ENCODE results near the gene HBE1.
"Not testable (repeated sequence)": the region's sequence is repeated elsewhere in the genome, so short reads cannot be mapped to it uniquely, and the experiment has no call there.

Gene HBE1

GRCh38 chr11:5269715-5270147 is at the start of gene HBE1:
TSS of gene HBE1 (minus strand) at chr11:5269945. CDS start at chr11:5269890, 55 bp downstream.
- DNase-seq (ENCODE audit: low read depth), result no peak

GRCh38 chr11:5317292-5317691 is 47.5 kb upstream of the HBE1 start:
- no peak for DNase-seq (ENCODE audit: low read depth)

GRCh38 chr11:5313326-5314023 is 43.7 kb upstream of the HBE1 start:
- DNase-seq (ENCODE audit: low read depth), result not testable (repeated sequence)

GRCh38 chr11:5310423-5310822 is 40.7 kb upstream of the HBE1 start:
- no peak for DNase-seq (ENCODE audit: low read depth)

- DNase-seq (ENCODE audit: low read depth), result no peak
Observed at GRCh38 chr11:5307256-5308019, 37.7 kb upstream of the HBE1 start.

- no peak for DNase-seq (ENCODE audit: low read depth)
Observed at GRCh38 chr11:5304046-5304445, 34.3 kb upstream of the HBE1 start.

GRCh38 chr11:5303626-5304025 is 33.9 kb upstream of the HBE1 start:
- DNase-seq (ENCODE audit: low read depth), result no peak

- DNase-seq (ENCODE audit: low read depth), result no peak
Observed at GRCh38 chr11:5301846-5302245, 32.1 kb upstream of the HBE1 start, which contains the start of gene OR51B4. TSS of gene OR51B4 (minus strand) at chr11:5301946. CDS start at chr11:5301946, 0 bp downstream.

GRCh38 chr11:5300251-5300650 is 30.5 kb upstream of the HBE1 start:
- DNase-seq (ENCODE audit: low read depth), result no peak

GRCh38 chr11:5298451-5298850 is 28.7 kb upstream of the HBE1 start:
- no peak for DNase-seq (ENCODE audit: low read depth)

GRCh38 chr11:5297721-5298323 is 28.1 kb upstream of the HBE1 start:
- no peak for DNase-seq (ENCODE audit: low read depth)

GRCh38 chr11:5294342-5294995 is 24.7 kb upstream of the HBE1 start:
- not testable (repeated sequence) for DNase-seq (ENCODE audit: low read depth)

GRCh38 chr11:5293028-5293427 is 23.3 kb upstream of the HBE1 start:
- DNase-seq (ENCODE audit: low read depth), result no peak

GRCh38 chr11:5291207-5291838 is 21.6 kb upstream of the HBE1 start:
- peak; percentile 39 for DNase-seq (ENCODE audit: low read depth)

GRCh38 chr11:5290106-5290505 is 20.4 kb upstream of the HBE1 start:
- no peak for DNase-seq (ENCODE audit: low read depth)

- DNase-seq (ENCODE audit: low read depth), result no peak
Observed at GRCh38 chr11:5289696-5290095, 20.0 kb upstream of the HBE1 start.

- DNase-seq (ENCODE audit: low read depth), result no peak
Observed at GRCh38 chr11:5288906-5289550, 19.3 kb upstream of the HBE1 start.

- DNase-seq (ENCODE audit: low read depth), result no peak
Observed at GRCh38 chr11:5288108-5288905, 18.6 kb upstream of the HBE1 start.

GRCh38 chr11:5286901-5287300 is 17.2 kb upstream of the HBE1 start:
- no peak for DNase-seq (ENCODE audit: low read depth)

GRCh38 chr11:5286351-5286750 is 16.6 kb upstream of the HBE1 start:
- no peak for DNase-seq (ENCODE audit: low read depth)

Data from fibroblast of gingiva (primary cell).